Fibroblast of lung (primary cell): ENCODE data around the gene OR6B1.

Source experiments
- EZH2 ChIP-seq: IDR thresholded peaks from 2 replicates; pipeline ENCODE4 v1.5.1; 2012; ENCODE audit warnings: low read length, control low read depth, mild to moderate bottlenecking; ENCODE audit errors: missing control alignments
- TF ChIP-seq, protein P1 (sequence below), 2 donors: IDR thresholded peaks in 1 of 2; conservative IDR thresholded peaks in 1 of 2; 1 replicate in 1 of 2; 2 replicates in 1 of 2; pipeline ENCODE4 v1.5.1; 2011 to 2012; ENCODE audit warnings: low read length in 2 of 2, control low read depth in 1 of 2, inconsistent platforms in 1 of 2, low read depth in 1 of 2, mild to moderate bottlenecking in 1 of 2

DNA sequence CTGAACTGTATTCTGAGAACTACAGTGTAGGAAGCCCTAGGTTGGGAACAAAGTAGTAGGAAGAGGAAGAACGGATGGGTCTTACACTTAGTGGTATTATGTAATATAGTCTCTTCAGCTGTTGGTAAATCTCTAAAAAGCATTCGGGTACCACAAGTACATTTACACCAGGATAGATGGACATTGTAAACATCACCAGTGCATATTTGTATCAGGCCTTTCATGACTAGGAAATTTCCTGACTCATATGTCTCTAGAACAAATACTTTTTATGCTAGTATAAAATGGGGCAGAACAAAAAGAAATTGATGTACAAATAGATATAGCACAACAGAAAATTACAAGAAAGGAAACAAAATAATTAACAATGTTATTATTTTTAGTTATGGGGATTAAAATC is 21.5 kb upstream of the OR6B1 start:
- TF ChIP-seq, protein P1, sequence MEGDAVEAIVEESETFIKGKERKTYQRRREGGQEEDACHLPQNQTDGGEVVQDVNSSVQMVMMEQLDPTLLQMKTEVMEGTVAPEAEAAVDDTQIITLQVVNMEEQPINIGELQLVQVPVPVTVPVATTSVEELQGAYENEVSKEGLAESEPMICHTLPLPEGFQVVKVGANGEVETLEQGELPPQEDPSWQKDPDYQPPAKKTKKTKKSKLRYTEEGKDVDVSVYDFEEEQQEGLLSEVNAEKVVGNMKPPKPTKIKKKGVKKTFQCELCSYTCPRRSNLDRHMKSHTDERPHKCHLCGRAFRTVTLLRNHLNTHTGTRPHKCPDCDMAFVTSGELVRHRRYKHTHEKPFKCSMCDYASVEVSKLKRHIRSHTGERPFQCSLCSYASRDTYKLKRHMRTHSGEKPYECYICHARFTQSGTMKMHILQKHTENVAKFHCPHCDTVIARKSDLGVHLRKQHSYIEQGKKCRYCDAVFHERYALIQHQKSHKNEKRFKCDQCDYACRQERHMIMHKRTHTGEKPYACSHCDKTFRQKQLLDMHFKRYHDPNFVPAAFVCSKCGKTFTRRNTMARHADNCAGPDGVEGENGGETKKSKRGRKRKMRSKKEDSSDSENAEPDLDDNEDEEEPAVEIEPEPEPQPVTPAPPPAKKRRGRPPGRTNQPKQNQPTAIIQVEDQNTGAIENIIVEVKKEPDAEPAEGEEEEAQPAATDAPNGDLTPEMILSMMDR (conservative IDR thresholded peaks at IDR 0.05 in 1 of 2, IDR thresholded peaks at IDR 0.05 in 1 of 2; ENCODE audit: low read depth in 1 of 2, low read length in 2 of 2), result no peak
- TF ChIP-seq EZH2, result no peak
